DOHH2 (cell line): ENCODE measurements around the gene IL1RAP.

Experiments used
- EZH2phosphoT487 ChIP-seq: fragments of 200-600 bp; sonication (generic); IDR thresholded peaks from 2 replicates; pipeline ENCODE4 v1.6.1; 2017; ENCODE audit warnings: borderline replicate concordance, mild to moderate bottlenecking, antibody characterized with exemption, low read length, moderate library complexity, mixed read lengths
- TF ChIP-seq, protein P1 (sequence below): fragments of 200-600 bp; sonication (generic); IDR thresholded peaks from one replicate; pipeline ENCODE4 v1.5.1; 2014; ENCODE audit warnings: antibody characterized with exemption, mild to moderate bottlenecking, low read depth, low read length; ENCODE audit not compliant: poor library complexity, severe bottlenecking

DNA sequence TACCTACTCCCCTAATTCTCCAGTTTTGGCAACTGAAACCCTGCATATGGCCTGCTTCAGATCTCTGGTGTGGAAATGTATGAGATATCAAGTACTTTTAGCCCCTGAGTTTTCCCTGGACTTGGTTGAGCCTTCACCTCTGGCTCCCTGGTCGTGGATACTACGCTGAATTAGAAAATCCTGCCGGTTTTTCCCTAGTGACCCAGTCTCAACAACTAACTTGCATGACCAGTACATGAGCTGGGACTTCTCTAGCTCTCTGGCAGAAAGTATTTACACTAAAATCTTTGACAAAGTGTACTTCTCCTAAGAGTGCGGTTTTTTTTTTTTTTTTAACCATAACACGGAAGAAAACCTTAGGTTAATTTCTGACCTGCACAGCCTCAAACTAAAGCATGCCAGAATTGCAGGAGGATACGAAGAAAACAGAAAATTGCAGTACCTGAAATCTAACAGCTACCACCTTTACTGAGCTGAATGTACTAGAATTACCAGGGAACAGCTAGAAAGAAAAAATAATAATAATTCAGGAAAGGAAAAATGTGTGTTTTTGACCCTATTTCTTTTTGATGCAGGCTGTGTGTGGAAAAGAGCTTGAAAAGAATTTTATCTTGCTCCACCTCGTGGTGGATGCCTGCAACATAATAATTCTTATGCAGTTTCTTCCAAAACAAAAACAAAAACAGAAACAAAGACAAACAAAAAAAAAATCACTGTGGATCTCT is 183.1 kb downstream of the IL1RAP start:
- TF ChIP-seq, protein P1, sequence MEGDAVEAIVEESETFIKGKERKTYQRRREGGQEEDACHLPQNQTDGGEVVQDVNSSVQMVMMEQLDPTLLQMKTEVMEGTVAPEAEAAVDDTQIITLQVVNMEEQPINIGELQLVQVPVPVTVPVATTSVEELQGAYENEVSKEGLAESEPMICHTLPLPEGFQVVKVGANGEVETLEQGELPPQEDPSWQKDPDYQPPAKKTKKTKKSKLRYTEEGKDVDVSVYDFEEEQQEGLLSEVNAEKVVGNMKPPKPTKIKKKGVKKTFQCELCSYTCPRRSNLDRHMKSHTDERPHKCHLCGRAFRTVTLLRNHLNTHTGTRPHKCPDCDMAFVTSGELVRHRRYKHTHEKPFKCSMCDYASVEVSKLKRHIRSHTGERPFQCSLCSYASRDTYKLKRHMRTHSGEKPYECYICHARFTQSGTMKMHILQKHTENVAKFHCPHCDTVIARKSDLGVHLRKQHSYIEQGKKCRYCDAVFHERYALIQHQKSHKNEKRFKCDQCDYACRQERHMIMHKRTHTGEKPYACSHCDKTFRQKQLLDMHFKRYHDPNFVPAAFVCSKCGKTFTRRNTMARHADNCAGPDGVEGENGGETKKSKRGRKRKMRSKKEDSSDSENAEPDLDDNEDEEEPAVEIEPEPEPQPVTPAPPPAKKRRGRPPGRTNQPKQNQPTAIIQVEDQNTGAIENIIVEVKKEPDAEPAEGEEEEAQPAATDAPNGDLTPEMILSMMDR = peak; percentile 47
- no peak for TF ChIP-seq EZH2phosphoT487
